HG03280 (cell line): ENCODE results near the gene MRPL2.
A peak's percentile ranks its signal among the peaks of the same experiment; 100 is the strongest.

Experiments used
- ATAC-seq: cut with Tn5 transposase; IDR thresholded peaks from one replicate; pipeline ENCODE4 v1.9.1; 2021; ENCODE audit warnings: mild to moderate bottlenecking, moderate library complexity; ENCODE audit not compliant: unreplicated experiment

The MRPL2 gene

GRCh38 chr6:43059168-43060033, at the start of gene MRPL2, which contains the start of gene KLC4:
Gene MRPL2 (minus strand): TSS chr6:43059434. CDS start chr6:43059381, 53 bp downstream.
Gene KLC4 (plus strand): TSS chr6:43059631. CDS start chr6:43061336, 1,705 bp downstream.
- ATAC-seq, result peak; percentile 88

GRCh38 chr6:43107344-43108062, 48.3 kb upstream of the MRPL2 start:
- no peak for ATAC-seq

GRCh38 chr6:43105538-43106222, 46.4 kb upstream of the MRPL2 start:
- ATAC-seq, result no peak

- ATAC-seq, result no peak
Measured at GRCh38 chr6:43103253-43103876, 44.1 kb upstream of the MRPL2 start.

GRCh38 chr6:43101497-43101896, 42.3 kb upstream of the MRPL2 start:
- ATAC-seq, result no peak

GRCh38 chr6:43097502-43097901, 38.3 kb upstream of the MRPL2 start:
- no peak for ATAC-seq

- ATAC-seq, result no peak
Measured at GRCh38 chr6:43097098-43097489, 37.9 kb upstream of the MRPL2 start.

GRCh38 chr6:43096451-43097097, 37.3 kb upstream of the MRPL2 start:
- no peak for ATAC-seq

GRCh38 chr6:43095939-43096338, 36.7 kb upstream of the MRPL2 start:
- no peak for ATAC-seq

- no peak for ATAC-seq
Measured at GRCh38 chr6:43093436-43094289, 34.4 kb upstream of the MRPL2 start.

GRCh38 chr6:43092635-43093034, 33.4 kb upstream of the MRPL2 start:
- ATAC-seq, result no peak

GRCh38 chr6:43091436-43091991, 32.3 kb upstream of the MRPL2 start:
- no peak for ATAC-seq

GRCh38 chr6:43091020-43091419, 31.8 kb upstream of the MRPL2 start:
- ATAC-seq, result no peak

- ATAC-seq, result no peak
Measured at GRCh38 chr6:43090559-43090956, 31.3 kb upstream of the MRPL2 start.

GRCh38 chr6:43089874-43090558, 30.8 kb upstream of the MRPL2 start:
- ATAC-seq, result no peak

GRCh38 chr6:43089467-43089866, 30.2 kb upstream of the MRPL2 start:
- ATAC-seq, result no peak

GRCh38 chr6:43088654-43089056, 29.4 kb upstream of the MRPL2 start:
- no peak for ATAC-seq

GRCh38 chr6:43086022-43086658, 26.9 kb upstream of the MRPL2 start:
- no peak for ATAC-seq
